ENCODE data around the gene CUBN.

CUBN gene

DNA sequence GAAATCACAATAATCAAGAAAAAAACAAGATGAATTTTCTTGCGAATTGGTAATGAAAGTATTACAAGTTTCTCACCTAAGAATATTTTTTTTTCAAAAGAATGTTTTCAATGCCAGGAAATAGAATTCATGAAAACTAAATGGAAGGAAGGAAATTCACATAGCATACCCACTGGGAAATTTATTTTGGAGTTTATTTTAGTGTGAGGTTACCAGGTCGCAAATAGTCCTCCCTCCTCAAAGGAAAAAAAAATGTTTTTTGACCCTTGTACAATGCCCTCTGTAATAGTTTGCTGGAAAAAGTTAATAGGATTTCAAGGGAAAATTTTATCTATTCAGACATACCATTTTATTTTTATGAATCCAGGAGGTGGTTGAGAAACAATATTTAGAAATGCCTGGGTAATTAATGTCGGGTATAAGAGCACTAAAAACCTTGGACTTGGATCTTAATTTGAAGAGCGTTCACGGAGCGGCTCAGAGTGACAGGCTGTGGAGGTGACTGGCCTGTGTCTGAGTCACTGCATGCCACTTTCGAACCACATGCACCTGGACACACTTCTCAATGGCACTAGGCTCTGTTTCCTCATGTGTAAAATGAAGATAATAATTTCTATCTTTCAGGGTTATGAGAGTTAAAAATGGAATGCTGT, 28.2 kb downstream of the CUBN start:
- DNase-seq (ENCODE audit: low spot score), result no peak

DNA sequence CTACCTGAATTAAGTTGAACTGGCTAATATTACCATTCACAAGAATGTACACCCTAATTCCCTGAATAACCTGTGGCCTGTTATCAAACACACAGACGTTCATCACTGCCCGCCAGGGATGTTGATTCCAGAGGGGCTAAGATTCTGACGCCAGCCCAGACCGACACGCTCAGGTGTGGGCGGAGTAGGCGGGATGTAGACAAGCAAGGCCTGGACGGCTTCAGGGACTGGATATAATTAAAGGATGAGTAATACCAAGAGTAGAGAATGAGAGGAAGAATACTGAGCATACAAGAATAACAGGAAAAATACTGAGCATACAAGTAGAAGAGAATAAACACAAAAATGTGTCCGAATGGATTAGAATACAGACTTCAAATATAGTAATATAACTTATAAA, 29.0 kb downstream of the CUBN start:
- DNase-seq (ENCODE audit: low spot score), result no peak

DNA sequence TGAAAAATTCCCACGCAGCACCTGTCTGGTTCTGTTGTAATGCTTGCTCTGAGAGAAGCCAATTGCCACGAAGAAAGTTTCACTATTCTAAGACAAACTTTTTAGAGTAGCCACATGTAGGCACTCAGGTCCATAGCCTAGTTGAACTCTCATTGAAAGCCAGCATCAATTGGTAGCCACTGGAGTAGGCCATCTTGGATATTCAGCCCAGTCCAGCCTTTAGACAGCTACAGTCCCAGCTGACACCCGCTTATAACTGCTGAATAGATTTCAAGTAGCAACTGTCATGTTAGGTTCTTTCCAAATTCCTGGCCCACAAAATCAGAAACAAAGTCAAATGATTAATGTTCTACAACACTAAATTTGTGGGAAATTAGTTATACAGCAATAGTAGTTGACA, 31.6 kb downstream of the CUBN start:
- DNase-seq (ENCODE audit: low spot score), result no peak

DNA sequence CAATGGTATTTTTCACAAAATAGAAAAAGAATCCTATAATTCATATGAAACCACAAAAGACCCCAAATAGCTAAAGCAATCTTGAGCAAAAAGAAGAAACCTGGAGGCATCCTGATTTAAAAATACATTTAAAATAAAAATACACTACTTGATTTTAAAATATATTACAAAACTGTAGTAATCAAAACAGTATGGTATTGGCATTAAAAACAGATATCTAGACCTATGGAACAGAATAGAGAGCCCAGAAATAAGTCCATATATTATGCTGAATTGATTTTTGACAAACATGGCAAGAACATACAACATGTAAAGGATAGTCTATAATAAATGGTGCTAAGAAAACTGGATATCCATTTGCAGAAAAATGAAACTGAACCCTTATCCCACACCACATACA, 34.8 kb downstream of the CUBN start:
- no peak for DNase-seq (ENCODE audit: low spot score)

DNA sequence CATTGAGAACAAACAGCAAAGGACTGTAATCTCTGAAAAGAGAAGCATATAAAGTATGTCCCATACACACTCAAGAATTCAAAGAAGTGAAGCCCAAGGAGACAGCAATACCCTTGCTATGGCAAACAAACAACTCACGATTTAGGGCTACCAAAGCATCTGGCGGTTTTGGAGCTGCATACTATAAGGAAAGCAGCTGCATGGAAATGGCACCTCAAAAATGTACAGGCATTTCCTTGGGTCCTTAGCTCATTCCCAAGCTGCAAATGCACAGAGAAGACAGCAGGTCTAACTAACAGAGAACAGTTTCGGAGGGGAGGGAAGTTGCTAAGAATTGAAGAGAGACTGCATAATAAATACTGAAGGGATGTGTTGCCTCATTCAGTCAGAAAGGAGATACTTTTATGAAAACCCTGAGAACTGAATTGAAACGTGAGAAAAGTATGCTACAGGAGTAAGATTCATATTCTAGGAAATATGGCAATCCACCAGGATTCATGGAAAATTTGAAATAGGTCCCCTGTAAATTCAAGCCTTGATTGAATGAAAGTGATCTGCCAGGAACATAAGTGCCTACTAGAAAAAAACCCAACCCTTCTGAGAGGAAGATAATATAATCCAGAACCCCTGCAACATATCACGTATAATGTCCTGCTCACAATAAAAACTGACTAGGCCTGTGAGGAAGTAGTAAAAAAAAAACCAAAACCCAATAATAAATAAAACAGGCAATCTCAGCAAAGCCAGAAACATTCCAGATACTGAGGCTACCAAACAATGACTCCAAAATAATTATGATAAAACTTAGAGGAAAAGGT, 36.4 kb downstream of the CUBN start:
- no peak for DNase-seq (ENCODE audit: low spot score)

DNA sequence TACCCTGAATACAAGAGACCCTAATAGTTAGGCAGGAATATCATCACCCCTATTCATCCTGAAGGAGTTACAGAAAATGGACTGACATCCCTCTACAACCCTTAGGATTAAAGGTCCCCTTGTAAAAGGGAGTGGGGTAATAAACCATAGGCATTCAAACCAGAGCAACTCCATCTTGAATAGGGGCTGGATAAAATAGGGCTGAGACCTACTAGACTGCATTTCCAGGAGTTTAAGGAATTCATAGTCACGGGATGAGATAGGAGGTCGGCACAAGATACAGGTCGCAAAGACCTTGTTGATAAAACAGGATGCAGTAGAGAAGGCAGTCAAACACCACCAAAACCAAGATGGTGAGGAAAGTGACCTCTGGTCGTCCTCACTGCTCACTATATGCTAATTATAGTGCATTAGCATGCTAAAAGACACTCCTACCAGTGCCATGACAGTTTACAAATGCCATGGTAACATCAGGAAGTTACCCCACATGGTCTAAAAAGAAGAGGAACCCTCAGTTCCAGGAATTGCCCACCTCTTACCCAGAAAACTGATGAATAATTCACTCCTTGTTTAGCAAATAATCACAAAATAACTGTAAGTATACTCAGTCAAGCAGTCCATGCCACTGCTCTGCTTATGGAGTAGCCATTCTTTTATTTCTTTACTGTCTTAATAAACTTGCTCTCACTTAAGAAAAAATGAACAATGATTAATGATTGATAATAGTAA, 37.2 kb downstream of the CUBN start:
- DNase-seq (ENCODE audit: low spot score), result no peak

DNA sequence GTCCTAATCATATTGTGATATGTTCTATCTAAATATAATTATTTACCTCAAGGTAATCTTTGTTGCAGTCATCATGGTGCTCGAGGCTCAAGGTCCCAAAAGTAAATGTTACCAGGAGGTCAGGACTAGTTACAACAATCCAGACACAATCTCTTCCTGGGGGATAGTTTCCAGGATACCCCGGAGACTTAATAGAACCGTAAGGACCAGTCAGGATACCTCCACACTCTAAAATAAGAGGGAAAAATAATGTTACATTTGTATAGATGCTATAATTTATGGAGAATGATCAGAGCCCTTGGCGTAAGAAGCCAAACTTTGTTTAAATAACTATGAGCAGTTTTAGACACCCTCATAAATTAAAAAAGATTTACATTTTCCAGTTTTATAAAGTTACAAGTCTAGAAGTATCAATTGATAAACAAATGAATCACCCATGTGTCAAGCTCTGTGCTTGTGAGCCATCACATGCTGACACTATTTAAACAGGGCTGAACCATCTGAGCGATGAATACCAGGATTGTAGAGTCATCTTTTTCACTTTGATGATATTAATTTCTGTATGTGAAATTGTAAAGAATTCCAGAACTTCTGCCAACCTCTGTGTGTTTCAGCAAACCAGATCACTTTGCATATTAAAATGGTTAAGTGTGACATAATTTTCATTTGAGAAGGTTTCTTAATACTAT, 41.3 kb downstream of the CUBN start:
- DNase-seq (ENCODE audit: low spot score), result no peak

DNA sequence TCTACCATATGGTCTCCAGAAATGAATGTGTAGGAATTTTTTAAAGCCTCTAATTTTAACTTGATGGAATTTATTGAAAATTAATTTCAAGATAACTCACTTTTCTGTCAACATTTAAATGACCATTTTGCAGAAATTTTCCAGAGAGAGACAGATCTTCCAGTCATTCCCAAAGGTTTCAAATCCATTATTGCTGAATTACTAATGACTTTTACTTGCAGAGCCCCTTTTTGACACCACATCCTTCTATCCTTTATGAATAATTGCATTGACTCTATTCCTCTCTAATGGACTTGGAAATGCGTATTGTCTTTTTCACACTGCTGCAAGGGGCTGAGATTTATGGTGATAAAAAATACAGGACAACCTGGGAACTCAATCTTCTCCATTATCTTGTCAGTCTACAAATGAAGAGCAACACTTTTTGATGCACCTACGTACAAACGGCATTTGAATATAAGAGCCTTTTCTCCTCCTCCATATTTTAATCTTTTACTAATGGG, 42.7 kb downstream of the CUBN start:
- DNase-seq (ENCODE audit: low spot score), result no peak

DNA sequence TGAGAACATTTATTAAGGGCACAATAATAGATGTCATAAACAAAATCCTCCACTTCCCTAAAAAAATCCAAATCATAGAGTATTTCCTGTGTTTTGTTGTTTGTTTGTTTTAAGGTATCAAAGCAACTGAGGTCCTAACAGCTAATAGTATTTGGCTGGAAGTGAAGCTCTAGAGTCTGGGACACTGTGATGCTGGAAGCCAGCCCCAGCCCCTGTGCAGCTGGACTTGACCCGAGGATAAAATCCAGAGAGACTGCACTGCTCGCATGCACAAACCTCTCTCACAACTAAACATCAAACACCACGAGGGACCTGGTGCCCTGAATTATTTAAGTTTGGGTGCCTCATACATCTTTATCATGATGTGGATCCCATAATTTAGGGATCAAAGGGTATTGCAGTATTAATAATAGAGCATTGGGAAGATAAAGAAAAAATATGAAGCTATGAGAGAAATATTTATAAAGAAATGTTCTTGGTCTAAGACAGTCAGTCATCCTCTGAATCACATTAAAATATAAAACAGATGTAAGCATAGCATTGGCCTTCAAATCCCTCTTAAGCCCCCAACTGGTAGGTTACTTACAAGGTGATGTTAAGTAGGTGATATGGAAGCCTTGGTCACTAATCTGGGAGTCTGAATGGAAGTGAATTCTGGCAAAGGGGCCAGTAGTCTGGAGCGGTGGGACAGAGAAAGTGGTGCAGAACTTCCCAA, 44.4 kb downstream of the CUBN start:
- DNase-seq (ENCODE audit: low spot score), result no peak

DNA sequence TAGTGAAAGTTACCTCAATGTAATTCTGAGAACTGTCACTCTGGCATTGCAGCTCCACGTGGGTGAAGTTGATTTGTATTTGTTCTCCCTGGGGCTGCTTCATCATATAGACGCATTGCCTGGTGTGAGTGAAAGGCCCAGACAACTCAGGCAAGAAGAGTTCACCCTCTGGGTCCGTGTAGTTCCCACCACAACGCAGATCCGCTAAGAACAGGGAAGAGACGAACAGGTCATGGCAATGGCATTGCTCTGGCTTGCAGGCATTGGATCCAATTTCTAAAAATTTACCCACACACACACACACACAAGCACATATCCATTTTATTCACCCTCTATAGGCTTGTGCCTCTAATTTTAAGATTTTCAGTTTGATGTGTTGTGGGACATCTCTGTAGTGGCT, 45.4 kb downstream of the CUBN start:
- DNase-seq (ENCODE audit: low spot score), result no peak

DNA sequence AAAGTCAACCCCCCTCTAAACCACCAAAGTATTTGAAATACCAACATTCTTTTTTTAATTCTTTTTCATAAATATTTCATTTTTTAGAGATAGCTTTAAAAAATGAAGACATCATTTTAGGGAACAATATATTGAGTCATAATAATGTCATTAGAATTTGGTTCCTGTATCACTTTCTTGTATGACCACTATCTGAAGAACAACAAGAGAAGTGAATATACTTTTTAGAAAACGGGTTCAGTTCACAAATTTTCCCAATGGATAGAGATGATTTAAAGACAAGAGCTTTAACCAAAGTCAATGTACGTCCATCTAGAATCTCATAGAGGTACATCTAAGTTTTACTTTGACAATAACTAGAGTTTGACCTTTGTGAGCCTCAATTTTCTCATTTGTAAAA, 48.2 kb downstream of the CUBN start:
- DNase-seq (ENCODE audit: low spot score), result no peak

DNA sequence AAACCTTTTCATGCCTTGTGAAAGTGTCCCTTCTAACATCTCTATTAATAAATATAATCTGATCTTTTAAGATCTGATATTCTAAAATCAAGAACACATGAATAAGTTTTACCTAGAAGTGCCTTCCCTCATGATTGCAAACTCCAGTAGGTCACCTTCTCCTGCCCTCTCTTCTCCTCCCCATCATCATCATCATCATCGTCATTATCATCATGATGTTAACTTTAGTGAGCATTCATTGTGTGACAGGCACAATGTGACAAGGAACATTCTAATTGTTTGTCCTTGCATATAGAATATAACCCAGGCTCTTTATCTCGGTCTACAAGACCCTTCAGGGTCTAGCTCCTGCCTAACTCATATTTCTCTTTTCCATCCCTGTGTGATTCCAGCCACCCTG, 51.7 kb downstream of the CUBN start:
- no peak for DNase-seq (ENCODE audit: low spot score)

DNA sequence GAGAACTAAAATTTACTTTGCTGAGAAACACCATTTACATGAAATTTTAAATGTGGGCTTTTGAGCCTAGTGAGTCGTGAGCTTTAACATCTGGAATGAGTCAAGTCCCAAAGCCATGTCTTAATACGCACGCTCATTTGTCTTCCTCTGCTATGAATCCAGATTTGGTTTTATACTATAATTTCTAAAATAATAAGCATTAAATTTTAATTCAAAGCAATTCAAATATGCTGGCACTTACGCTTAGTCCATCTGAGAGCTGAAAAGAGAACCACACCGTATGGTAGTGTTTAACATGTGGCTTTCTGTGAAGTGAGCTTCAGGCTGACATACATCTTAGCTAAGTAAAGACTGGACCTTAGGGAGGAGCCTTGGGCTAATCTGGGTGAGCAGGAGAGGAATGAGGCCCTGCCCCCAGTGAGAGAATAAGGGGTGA, 52.2 kb downstream of the CUBN start:
- no peak for DNase-seq (ENCODE audit: low spot score)

DNA sequence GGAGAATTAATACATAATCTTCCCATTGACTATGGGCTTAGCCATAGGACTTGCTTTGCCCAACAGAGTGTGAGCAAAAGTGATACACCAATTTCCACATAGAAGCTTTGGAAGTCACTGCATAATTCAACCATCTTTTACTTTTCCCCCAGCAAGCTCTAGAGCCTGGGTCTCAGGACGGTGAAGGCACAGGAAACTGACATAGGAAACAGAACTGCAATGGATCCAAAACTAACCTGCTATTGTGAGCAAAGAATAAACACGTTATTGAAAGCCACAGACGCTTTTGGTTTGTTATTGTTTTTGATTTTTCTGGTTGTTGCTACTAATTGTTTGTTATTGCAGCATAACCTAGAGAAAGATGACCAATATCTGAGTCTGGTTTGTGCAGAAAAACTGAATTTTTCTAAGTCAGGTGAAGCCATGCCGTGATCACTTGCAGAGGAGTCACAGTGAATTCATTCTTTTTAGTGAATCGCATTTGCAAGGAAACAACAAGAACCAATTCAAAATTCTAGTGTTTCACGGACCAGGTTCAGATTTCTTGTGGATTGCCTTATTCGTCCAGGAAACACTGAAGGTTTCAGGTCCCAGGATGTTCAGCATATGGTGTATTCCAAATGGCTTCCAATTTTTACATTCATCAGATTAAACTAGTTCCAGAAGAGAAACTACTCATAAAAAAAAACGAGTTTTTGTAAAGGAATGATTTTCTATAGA, 52.8 kb downstream of the CUBN start:
- no peak for DNase-seq (ENCODE audit: low spot score)

DNA sequence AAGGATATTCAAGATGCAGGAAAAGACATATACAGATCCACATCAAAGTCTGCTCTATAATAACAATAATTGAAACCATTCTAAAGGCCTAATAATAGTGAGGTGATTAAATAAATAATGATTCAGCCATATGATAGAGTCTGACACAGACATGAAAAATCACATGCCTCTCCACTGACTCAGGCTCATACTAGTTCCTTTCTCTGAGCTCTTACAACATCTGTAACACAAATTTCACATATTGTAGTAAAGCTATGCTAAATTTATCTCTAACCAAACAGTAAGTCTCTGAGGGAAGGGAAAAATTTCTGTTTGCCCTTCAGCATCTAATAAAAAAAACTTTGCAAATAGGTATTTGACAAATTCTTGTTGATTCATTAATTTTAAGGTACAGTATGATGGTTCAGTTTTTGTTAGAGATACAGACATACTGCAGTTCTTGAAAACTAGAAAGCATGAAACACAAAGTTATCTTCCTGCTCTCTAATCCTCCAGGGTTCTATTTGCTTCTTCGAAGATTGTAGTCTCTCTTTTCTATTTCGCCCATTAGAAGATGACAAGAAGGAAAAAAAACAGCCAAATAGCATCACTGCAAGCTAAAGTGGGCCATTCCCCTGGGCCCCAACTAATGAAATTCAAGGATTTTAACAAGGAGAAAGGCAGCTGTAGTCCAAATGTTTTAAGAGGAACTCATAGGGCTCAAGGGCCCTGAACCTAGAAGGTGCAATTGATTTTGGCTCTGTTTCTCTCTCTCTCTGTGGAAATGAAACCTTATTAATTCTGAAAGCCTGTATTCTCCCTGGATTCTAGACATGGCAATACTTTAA, 53.9 kb downstream of the CUBN start:
- DNase-seq (ENCODE audit: low spot score), result no peak

DNA sequence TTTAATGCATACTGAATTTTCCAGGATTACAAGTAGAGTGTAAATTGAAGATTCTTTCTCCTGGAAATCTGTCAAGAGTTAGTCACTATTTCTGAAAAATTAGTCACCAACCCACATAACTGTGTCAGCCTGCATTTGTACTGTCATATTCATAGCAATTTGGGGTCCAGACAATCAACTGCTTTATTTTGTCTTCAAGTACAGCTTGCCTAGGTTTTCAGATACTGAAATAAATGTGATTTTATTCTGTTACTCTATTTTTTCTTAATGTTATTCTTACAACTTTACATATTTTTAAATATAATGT, 55.1 kb downstream of the CUBN start:
- no peak for DNase-seq (ENCODE audit: low spot score)

DNA sequence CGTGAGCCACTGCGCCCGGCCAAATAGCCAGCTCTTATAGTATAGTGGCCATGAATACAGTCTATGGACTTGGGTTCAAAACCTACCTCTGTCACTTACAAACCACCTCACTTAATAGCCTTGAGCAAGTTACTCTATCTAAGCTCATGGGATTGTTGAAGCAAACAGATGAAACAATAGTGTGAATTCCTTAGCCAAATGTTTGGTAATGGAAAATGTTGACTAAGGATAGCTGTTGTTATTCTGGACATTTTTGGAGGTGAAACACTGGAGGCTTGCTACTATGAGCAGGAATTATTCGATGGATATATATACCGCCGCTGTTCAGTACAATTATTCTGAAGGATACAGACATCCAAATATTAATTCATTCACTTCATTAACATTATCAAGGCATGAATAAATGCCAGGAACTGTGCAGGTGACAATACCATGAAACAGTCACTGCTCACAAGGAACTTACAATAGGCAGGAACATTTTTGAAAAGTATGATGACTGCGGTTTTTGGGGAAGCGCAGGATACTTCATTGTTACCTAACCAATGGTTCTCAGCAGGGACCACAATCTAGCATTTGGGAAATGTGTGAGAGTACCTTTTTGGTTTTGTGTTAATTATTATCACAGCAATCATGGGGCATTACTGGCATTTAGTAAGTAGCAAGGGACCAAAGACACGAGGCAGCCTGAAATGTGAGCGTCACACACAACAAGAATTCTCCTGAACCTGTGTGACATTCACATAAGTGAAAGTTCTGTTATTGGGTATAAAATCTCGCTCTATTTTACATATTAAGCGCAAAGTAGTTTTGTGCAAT, 55.7 kb downstream of the CUBN start:
- DNase-seq (ENCODE audit: low spot score), result no peak

DNA sequence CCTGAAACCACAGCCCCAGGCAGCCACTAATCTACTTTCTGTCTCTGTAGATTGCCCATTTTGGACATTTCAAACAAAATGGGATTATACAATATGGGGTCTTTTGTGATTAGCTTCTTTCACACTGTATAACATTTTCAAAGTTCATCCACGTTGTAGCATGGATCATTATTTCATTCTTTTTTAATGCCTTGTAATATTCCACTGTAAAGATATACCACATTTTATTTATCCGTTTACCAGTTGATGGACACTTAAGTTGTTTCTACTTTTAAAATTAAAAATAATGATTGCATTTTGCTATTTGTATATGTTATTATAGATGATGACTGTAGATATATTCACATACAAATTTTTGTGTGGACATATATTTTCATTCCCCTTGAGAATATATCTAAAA, 60.7 kb downstream of the CUBN start:
- DNase-seq (ENCODE audit: low spot score), result no peak
